Stimulated activated memory B cell treated with anti-CD40 and anti-IgM and Interleukin-4, amounts not matched to agents 10 μg/mL and 1 μg/mL and 100 μg/mL, for 72 hours (primary cell): ENCODE data around the gene TMEM17.

Experiments
- ATAC-seq: fragments of 150-1000 bp; cut with Tn5 transposase; 2 replicates; pipeline ENCODE4 v1.10.0; 2021
- H3K27ac Mint-ChIP-seq: one replicate; pipeline ENCODE4 v1.8.0; 2022; ENCODE audit warnings: mild to moderate bottlenecking, mixed read lengths
- H3K27me3 Mint-ChIP-seq: one replicate; pipeline ENCODE4 v1.8.0; 2022; ENCODE audit warnings: mixed read lengths
- H3K36me3 Mint-ChIP-seq: one replicate; pipeline ENCODE4 v1.8.0; 2022; ENCODE audit warnings: mixed read lengths
- H3K4me1 Mint-ChIP-seq: one replicate; pipeline ENCODE4 v1.8.0; 2022; ENCODE audit warnings: mixed read lengths
- H3K4me3 Mint-ChIP-seq: one replicate; pipeline ENCODE4 v1.8.0; 2022; ENCODE audit warnings: mild to moderate bottlenecking, moderate library complexity, mixed read lengths
- H3K9me3 Mint-ChIP-seq: one replicate; pipeline ENCODE4 v1.8.0; 2022; ENCODE audit warnings: mixed read lengths

Gene TMEM17

DNA sequence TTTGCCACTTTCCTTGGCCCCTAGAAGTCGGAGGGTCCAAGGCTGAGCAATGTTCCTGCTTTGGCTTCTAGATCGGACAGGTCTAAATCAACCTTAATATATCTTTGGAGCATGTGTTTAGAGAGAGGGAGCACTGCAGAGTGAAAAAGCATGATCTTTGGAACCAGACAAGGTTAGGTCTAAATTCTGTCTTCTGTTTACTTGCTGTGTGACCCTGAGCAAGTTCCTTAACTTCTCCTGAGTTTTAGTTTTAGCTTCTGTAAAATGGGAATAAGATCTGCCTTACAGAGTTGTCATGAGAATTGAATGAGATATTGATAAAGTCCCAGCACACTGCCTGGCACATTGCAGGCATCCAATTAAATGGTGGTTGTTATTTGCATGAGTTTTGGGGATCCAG lies 13.9 kb downstream of the TMEM17 start:
- Mint-ChIP-seq H3K27ac (no peak overlapping the region), H3K4me1 (no peaks in the 10 kb centered on the region), H3K36me3 (no peaks in the 10 kb centered on the region), H3K4me3 (no peak overlapping the region), H3K27me3 (peaks cover 8% of the 10 kb centered on the region), H3K9me3 (no peaks in the 10 kb centered on the region)
- no peak for ATAC-seq

DNA sequence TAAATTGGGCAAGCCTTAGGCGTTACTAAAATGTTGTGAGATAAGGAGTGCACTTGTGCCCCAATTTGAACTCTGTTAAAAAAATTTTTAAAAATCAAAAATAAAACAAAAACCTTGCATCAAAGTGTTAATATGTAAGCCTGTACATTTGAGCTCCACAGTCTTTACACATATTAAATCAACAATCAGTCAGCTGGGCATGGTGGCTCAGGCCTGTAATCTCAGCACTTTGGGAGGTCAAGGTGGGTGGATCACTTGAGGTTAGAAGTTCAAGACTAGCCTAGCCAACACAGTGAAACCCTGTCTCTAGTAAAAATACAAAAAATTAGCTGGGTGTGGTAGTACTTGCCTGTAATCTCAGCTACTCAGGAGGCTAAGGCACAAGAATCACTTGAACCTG lies 16.3 kb downstream of the TMEM17 start:
- peaks cover 27% of the 10 kb centered on the region for H3K27me3 Mint-ChIP-seq
- no peak overlapping the region for H3K4me3 Mint-ChIP-seq
- no peaks in the 10 kb centered on the region for H3K36me3 Mint-ChIP-seq
- H3K4me1 Mint-ChIP-seq = no peaks in the 10 kb centered on the region
- no peak for ATAC-seq
- H3K9me3 Mint-ChIP-seq = no peaks in the 10 kb centered on the region
- H3K27ac Mint-ChIP-seq = no peak overlapping the region

DNA sequence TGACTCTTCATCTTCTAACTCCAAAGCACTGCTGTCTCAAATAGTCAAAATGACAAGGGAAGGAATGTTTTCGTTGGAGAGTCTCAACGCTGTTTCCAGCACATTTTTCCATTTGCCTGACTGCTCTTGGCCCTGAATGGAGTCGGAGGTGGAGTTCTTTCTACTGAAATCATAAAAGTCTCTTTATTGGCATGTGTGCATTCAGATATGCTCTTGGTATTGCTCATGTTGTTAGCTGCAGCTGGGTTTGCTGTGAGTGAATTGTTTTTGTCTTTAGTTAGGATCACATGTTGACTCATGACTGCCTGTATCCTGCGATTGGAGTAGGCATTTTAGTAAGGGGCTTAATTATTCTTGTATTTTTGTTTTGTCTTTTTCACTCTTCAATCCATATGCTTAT lies 16.8 kb downstream of the TMEM17 start:
- no peak overlapping the region for H3K27ac Mint-ChIP-seq
- H3K27me3 Mint-ChIP-seq = peaks cover 27% of the 10 kb centered on the region

DNA sequence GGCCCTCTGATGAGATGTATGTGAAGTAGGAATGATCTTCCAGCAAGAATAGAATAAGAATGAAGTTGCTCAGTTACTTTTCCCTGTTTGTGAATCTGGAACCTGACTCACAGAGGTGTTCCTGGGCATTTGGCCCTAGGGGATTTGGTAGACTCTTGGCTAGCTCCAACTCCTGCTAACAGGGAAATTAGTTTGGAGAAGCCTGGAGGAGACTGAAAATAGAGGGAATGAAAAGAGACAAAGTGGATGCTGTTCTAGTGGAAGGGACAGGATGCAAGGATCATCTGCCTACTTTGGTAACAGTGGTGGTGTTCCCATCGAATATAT lies 19.6 kb downstream of the TMEM17 start:
- ATAC-seq = no peak
- Mint-ChIP-seq H3K36me3 (no peaks in the 10 kb centered on the region), H3K27me3 (peaks cover 27% of the 10 kb centered on the region), H3K4me1 (no peaks in the 10 kb centered on the region), H3K4me3 (no peak overlapping the region), H3K9me3 (no peaks in the 10 kb centered on the region), H3K27ac (no peak overlapping the region)

More for the DNA sequence above, 16.8 kb downstream of the TMEM17 start:
- ATAC-seq = no peak
- Mint-ChIP-seq H3K9me3 (no peaks in the 10 kb centered on the region), H3K4me1 (no peaks in the 10 kb centered on the region), H3K4me3 (no peak overlapping the region), H3K36me3 (no peaks in the 10 kb centered on the region)

DNA sequence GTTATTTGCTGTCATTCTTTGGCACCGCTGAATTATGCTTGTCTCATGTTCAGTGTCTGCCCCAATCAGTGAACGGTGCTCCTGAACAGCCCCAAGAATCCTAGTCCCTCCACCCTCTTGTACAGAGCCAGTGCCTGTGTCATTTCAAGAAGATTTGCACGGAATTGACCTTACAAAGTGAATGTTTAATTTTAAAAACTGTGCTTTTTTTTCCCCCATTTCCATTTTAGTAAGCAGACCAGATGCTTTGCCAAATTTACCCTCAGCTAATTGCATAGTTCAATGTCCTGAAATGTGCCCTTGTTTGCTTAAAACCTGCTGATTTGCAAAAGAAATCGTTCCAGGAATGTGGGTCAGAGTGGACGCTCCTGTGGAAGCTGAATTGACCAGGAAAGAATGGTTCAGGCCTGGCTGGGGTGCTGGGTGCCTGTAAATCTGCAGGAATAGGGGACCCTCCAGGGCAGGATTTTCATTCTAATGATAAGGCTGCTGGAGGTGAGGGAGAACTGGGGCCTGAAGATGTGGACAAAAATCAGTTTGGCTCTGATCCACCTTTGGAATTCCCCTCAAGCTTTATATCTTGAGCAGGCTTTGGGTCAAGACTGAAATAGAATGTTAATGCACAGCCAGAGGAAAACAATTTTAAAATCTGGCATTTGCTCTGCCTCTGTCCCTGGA lies 20.1 kb downstream of the TMEM17 start:
- no peak for ATAC-seq
- Mint-ChIP-seq H3K27me3 (peaks cover 27% of the 10 kb centered on the region), H3K36me3 (no peaks in the 10 kb centered on the region), H3K27ac (no peak overlapping the region), H3K9me3 (no peaks in the 10 kb centered on the region), H3K4me1 (no peaks in the 10 kb centered on the region), H3K4me3 (no peak overlapping the region)

DNA sequence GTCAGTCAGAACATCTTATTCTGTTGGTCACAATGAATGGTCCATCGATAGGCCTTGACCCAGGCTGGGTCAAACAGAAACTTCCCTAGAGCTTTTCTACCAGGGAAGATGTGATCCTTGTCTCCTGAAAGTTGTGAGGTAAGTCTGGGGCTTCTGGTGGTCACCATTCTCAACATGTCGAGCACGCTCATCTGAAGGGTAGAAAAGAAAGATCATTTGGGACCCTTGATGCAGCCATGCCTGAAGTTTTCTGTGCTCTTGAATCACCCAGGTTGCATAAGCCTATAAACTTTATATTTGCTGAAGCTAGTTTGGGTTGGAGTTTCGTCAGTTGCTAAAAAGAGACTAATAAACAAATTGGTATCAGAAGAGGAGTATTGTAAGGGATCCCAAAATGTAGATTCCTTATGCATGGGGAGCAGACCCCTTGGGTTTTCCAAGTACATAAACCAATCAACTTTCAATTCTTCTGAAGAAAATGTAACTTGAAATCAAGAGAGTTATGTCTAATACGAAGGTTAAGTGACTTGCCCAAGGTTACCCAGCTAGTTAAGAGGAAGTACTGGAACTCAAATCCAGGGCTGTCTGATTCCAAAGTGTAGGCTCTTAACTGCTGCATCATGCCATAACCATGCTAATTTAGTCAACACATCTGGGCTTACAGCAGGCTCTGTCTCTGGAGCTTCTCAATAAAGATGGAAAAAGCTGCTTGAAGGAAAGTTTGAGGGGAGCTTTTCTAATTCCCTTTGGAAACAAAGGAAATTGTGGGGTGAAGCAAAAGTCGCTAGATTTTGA lies 23.2 kb downstream of the TMEM17 start:
- ATAC-seq = no peak
- no peaks in the 10 kb centered on the region for H3K36me3 Mint-ChIP-seq
- H3K27ac Mint-ChIP-seq = no peak overlapping the region
- H3K27me3 Mint-ChIP-seq = peaks cover 26% of the 10 kb centered on the region
- no peak overlapping the region for H3K4me3 Mint-ChIP-seq
- no peaks in the 10 kb centered on the region for H3K9me3 Mint-ChIP-seq
- peaks cover 4% of the 10 kb centered on the region for H3K4me1 Mint-ChIP-seq

DNA sequence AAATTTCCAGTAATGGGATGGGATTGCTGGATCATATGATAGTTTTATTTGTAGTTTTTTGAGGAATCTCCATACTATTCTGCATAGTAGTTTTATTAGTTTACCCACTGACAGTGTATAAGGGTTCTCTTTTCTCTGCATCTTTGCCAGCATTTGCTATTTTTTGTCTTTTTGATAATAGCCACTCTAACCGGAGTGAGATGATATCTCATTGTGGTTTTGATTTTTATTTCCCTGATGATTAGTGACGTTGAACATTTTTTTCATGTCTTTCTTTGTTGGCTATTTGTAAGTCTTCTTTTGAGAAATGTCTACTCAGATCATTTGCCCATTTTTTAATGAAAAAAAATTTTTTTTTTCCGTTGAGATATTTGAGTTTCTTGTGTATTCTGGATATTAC lies 26.1 kb downstream of the TMEM17 start:
- Mint-ChIP-seq H3K9me3 (no peaks in the 10 kb centered on the region), H3K4me3 (no peak overlapping the region), H3K27me3 (peaks cover 18% of the 10 kb centered on the region), H3K36me3 (no peaks in the 10 kb centered on the region), H3K4me1 (peaks cover 11% of the 10 kb centered on the region), H3K27ac (no peak overlapping the region)
- ATAC-seq = no peak

DNA sequence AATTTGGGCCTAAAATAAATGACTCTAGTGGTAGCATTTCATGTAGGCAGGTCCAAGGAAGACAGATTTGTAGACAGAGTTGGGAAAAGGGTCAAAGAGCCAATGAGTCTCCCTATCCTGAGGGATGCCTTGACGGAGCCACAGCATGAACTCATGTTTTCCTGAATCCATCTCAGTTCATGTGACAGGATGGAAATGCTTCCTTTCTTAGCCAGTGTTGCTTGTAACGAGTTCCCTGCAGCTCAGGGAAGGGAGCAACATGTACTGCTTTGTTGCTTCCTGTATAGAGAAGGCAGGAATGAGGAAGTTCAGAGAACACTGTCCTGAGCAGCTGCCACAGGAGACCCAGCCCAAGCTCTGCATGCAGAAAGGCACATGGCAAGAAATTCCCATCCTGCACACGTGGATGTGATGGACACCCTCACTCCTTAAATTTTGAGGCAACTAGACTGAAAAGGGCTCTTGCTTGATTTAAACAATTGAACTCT lies 27.9 kb downstream of the TMEM17 start:
- H3K36me3 Mint-ChIP-seq = no peaks in the 10 kb centered on the region
- H3K4me3 Mint-ChIP-seq = no peak overlapping the region
- H3K9me3 Mint-ChIP-seq = no peaks in the 10 kb centered on the region
- no peak for ATAC-seq
- H3K4me1 Mint-ChIP-seq = peaks cover 11% of the 10 kb centered on the region
- no peak overlapping the region for H3K27ac Mint-ChIP-seq
- peaks cover 25% of the 10 kb centered on the region for H3K27me3 Mint-ChIP-seq

DNA sequence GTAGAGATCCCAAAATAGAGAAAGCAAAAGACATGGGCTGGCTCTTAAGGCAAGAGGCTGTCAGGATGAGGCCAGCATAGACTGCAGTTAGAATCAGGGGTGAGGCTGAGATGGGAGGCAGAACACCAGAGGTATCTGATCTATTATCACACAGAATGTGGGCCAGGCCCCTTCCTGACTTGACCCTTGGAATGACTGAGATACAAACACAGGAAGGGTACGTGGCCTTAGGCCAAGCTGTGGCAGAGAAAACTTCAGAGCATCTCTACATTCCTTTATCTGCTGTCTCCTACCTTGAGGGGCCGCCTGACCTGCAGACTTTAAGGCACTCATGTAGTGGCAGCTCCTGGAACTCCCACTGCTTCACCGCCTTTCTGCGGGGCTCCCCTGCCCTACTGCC lies 28.4 kb downstream of the TMEM17 start:
- Mint-ChIP-seq H3K27ac (no peak overlapping the region), H3K27me3 (peaks cover 25% of the 10 kb centered on the region), H3K4me3 (no peak overlapping the region), H3K9me3 (no peaks in the 10 kb centered on the region), H3K4me1 (peaks cover 11% of the 10 kb centered on the region), H3K36me3 (no peaks in the 10 kb centered on the region)
- no peak for ATAC-seq

DNA sequence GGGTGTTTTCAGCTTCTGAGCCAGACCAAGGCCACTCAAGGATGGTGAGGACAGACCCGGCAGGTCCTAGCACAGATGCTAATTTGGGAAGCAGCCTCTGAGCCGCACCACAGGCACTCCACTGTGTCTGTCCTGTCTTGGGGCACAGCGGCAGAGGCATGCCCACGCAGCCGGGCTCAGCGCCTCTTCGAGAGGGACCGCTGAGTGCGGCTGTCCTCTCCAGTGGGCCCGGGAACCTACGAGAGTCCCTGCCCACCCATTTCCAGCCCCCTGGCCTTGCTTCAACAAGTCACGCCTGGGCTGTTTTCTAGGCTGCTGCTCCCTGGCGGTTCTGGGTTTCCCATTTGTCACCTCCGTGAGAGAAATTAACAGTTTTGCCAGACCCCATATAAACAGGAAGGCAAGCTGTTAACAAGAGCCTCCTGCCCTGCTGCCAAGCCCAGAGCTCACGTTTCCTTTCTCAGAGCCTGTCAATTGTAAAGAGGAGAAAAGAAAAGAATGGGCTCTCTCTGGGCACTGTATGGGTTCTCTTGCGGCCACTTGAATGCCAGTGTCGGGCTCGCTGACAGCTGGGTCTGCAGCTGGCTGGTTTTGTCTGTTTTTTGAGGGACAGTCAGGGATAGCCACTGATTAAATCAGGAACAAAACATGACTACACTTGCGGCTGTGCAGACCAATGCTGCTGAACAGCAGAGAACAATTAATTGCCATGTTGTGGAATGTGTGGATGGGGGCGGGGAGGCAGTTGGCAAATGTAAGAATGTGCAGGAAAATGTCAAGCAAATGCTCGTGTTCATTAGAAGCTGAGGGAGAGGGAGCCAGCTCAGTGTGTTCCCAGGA lies 30.6 kb downstream of the TMEM17 start:
- H3K4me1 Mint-ChIP-seq = peaks cover 11% of the 10 kb centered on the region
- H3K27ac Mint-ChIP-seq = no peak overlapping the region
- H3K27me3 Mint-ChIP-seq = peaks cover 25% of the 10 kb centered on the region
- no peaks in the 10 kb centered on the region for H3K36me3 Mint-ChIP-seq
- no peaks in the 10 kb centered on the region for H3K9me3 Mint-ChIP-seq
- H3K4me3 Mint-ChIP-seq = peak overlapping the region; percentile 22
- no peak for ATAC-seq

DNA sequence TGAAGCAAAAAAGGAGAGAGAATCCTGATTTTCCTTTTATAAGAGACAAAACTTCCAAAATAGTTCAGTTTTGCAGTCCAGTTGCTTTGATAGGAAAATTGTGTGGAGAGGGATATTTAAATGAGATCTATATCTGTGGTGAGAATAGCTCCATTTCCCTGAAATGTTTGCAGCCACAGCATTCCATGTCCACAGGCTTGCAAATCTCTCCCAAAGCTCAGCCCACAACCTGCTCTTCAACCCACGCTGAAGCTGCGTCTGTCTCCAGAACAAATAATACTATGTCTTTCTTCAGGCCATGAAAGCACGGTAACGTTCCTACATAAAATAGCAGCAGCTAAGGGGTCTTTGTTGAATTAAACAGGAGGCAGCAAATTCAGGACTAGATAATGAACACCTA lies 31.8 kb downstream of the TMEM17 start:
- Mint-ChIP-seq H3K27me3 (peaks cover 25% of the 10 kb centered on the region), H3K4me1 (peaks cover 11% of the 10 kb centered on the region), H3K36me3 (no peaks in the 10 kb centered on the region), H3K4me3 (no peak overlapping the region), H3K27ac (no peak overlapping the region), H3K9me3 (no peaks in the 10 kb centered on the region)
- ATAC-seq = no peak

DNA sequence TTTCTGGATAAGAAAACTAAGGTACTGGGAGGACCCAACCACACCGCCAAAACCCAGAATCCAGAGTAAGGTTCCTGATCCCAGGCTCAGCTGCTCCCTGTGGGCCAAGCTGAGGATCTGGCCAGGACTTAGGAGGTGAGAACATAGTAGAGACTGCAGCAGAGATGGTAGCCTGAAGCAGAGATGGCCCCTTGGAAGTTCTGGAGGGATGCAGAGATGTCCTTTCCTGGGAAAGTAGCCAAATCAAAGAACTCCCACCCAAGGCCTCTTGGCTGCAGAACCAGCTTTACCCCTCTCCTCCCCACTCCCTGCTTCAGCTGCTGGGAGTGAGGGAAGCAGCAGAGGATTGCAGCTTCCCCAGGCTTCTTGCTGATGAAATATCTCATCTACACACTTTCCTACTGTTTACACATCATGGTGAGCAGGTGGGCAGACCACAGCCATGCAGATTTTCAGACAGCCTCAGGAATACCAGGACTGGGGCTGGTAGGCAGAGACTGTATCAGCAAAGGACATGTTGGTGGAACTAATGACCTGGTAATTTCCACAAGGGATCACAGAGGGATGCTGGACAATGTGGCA lies 32.7 kb downstream of the TMEM17 start:
- H3K9me3 Mint-ChIP-seq = no peaks in the 10 kb centered on the region
- peaks cover 25% of the 10 kb centered on the region for H3K27me3 Mint-ChIP-seq
- H3K4me1 Mint-ChIP-seq = peaks cover 11% of the 10 kb centered on the region
- no peaks in the 10 kb centered on the region for H3K36me3 Mint-ChIP-seq
- no peak for ATAC-seq
- no peak overlapping the region for H3K4me3 Mint-ChIP-seq
- no peak overlapping the region for H3K27ac Mint-ChIP-seq

DNA sequence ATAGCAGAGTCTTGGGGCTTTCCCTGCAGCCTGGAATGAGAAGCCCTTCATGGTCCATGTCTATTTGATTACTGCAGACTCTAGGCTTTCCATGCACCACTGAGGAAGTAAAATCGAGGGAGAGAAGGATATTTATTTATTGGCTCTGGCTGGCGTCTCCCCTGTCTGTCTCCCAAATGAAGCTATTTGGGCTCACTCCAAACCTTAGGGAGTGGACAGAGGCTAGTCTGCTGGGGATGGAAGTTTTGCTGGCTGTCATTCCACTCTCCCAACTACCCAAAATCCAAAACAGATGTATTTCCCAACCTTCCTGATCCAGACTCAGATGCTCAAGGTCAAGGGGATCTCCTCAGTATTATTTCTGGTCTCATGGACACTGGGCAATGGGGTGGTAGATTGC lies 33.7 kb downstream of the TMEM17 start:
- Mint-ChIP-seq H3K4me1 (peaks cover 7% of the 10 kb centered on the region), H3K36me3 (no peaks in the 10 kb centered on the region), H3K4me3 (no peak overlapping the region), H3K27ac (no peak overlapping the region), H3K27me3 (peaks cover 25% of the 10 kb centered on the region), H3K9me3 (no peaks in the 10 kb centered on the region)
- no peak for ATAC-seq

DNA sequence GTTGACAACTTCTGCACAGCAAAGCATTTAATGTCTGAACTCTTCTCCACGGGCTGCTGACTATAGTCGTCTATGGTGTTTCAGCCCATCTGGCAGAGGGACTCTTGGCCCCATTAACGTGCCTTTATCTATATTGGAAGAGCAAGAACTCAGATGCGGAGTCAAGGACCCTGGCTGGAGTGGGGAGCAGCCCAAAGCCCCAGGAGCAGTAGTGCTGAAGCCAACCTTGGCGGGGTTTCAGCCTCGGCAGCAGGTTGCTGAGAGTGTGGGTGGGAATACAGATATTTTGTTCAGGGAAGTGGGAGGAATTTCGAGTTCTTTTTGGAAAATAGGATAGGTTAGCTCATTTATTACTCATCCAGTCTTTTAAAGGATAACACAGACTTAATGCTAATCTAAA lies 34.2 kb downstream of the TMEM17 start:
- Mint-ChIP-seq H3K4me3 (no peak overlapping the region), H3K9me3 (no peaks in the 10 kb centered on the region), H3K36me3 (no peaks in the 10 kb centered on the region), H3K27me3 (peaks cover 24% of the 10 kb centered on the region), H3K27ac (no peak overlapping the region), H3K4me1 (peaks cover 7% of the 10 kb centered on the region)
- ATAC-seq = no peak

DNA sequence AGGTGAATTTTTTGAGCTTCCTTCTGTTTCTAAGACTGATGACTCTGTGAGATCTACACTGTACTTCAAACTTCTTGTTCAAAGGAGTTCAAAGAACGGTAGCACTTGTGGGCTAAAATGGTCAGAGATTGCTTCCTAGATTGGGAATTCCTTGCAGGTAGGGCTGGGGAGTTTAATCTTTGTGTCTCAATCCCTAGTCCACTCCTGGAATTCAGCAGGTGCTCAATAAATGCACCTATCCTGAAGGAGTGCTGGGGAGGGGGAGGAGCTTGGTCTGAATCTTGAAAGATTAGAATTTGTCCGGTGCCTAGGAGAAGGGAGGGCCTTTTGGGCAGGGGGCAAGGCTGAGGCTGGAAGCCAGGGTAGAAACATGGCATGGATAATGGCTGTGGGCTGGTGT lies 34.6 kb downstream of the TMEM17 start:
- Mint-ChIP-seq H3K4me1 (peaks cover 7% of the 10 kb centered on the region), H3K36me3 (no peaks in the 10 kb centered on the region), H3K9me3 (no peaks in the 10 kb centered on the region), H3K4me3 (no peak overlapping the region), H3K27ac (no peak overlapping the region), H3K27me3 (peaks cover 20% of the 10 kb centered on the region)
- no peak for ATAC-seq
